Hindlimb muscle (tissue), 1 donor: Measurements from ENCODE around the gene GNAS-AS1. TPM values are rescaled to one million over a fixed set of nuclear protein-coding genes. Genes with fewer than 3 reads are reported as not detected.

Experiments
- DNase-seq: peaks from one replicate; pipeline ENCODE4 v3.0.0-alpha.2; 2013
- polyA plus RNA-seq: library from polyadenylated mRNA; unstranded; fragments of 120-200 nt; gene quantifications from one replicate; pipeline ENCODE4 v1.2.1, GENCODE V29; 2013; ENCODE audit not compliant: insufficient read length

GNAS-AS1 gene
- polyA plus RNA-seq, 1 donor, result 2.5 TPM

DNA sequence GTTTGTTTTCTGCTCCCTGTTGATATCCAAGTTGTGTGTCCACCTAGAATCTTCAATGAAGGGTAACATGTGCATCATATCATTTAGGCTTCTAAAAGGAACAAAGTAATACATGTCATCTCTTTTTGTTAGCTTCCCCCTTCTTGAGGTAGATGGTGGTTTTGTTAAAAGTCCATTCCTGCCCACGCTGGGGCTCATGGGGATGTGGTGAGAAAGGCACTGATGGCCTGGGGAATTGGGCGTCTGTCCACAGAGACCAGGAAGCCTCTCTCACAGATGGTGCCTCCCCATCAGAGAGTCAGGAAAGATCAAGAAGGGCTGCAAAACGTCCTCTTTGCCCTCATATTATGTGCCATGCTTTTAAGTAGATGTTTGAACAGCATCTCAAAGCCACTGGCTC is 34.3 kb upstream of the GNAS-AS1 start:
- no peak for DNase-seq

- no peak for DNase-seq
These were observed 32.6 kb upstream of the GNAS-AS1 start for GRCh38 chr20:58883241-58883691.

GRCh38 chr20:58882704-58883089 is 32.0 kb upstream of the GNAS-AS1 start:
- DNase-seq, result no peak

DNA sequence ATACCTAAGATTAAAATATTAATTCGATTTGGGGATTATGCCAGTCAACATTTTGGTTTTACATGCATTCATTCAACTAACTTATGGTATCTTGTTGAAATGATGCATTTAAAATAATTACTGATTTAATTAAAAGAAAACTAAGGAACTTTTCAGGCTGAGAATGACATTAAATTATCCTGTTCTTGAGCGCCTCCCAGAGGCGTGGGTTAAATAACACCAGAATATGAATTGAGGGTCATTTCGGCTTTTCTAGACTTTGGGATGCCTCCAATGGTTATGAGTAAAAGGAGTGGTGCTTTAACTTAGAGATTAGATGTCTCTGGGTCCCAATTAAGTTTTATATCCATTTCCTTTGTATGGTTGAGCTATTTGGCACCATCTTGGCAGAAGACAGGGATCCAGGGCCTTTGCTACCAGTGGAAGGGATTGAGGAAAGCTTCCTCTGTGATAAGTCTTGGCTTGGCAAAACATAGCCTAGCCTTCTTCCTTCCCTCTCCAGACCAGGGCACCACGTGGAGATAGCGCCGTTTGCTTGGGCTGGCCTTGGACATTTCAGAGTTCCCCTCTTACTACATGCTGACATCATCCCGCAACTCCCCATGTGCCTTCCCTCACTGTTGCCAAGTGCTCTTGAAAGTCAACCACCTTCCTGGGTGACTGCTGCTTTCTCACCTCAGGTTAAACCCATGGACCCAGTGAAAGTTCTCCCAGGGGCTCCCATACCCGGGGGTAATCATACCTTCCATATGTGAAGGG is 30.5 kb upstream of the GNAS-AS1 start:
- no peak for DNase-seq

GRCh38 chr20:58880441-58880840 is 29.7 kb upstream of the GNAS-AS1 start:
- DNase-seq, result no peak

GRCh38 chr20:58878399-58878798 is 27.7 kb upstream of the GNAS-AS1 start:
- DNase-seq, result no peak

DNA sequence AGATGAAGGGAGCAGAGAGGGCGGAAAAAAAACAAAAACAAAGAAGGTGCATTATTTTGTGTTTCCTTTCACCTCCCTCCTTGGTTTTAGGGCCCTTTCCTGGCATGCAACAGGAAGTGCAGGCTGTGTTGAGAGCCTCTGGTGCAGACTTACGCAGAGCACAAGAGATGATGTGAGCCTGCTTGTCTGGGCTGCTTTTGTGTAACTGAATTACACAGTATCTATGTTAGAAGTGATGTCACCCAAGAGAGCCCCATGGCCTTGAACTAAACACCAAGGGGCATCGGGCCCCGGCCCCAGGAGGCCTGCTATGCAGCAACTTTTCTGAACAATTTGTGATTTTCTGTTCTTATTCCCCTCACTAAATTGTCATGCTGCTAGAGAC is 27.3 kb upstream of the GNAS-AS1 start:
- no peak for DNase-seq

DNA sequence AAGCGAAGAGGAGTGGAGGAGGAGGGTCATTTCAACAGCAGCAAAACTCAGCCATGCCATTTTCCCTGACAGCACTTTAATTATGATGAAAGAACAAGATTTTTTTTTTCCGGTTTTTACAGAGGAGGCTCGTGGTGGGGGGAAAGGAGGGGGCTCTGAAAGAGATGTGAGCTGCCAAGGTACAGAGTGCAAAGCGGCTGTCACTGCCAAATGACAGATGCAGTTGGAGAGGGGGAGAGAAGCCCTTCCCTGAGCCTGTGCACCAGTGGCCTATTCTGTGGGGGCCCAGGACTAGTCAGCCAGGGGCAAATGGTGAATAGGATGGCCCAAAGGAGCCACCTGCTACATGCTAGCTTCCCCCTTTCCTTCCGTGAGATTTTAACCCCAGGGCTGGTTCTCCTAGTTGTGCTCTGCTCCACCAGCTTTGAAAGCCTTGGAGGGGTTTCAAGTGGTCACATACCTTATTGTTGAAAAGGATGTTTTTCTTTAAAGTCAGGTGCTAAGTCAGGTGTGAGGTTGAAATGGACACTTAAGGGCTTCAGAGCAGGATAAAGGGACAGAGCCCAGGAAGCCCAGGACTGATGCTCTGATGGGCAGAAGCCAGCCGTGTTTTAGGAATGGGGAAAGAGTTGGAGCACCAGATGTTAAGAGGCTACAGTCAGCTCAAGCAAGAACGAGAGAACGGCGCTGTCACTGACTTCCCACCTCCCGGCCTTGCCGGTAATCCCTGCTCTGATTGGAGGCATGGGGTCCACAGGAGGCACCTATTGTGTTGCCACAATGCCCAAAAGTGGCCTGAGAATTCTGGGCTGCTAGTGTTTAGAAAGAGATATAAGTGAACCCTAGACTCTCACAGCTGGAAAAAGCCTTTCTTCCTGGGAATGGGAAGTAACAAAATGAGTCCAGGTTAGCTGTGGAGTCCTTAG is 26.6 kb upstream of the GNAS-AS1 start:
- DNase-seq, result no peak

- no peak for DNase-seq
These were observed 25.7 kb upstream of the GNAS-AS1 start for GRCh38 chr20:58876437-58876836.

DNA sequence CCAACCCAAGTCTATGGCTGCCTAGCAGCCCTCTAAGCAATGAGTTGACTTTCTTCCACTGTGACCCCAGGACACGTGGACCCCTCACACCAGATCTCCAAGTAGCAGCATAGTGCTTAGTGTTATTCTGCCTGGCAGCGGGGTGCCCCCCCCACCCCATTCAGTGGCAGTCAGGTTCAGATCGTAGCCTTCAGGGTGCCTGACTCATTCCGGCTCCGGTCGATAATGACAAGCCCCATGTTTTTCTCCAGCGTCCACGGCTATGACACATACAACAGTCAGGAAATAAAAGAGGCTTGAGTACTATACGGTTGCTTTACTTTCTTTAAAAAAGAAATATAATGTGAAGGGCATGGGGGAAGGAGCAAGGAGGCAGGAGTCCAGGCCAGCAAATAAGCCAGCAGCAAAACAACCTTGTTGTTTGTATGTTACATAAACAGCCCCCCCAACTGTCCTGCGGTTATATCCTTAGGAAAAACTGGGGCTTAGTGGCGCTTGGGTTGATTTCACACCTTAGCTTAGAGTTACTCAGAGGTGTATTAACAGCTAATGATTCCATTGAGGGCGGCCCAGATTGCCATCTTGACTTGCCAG is 24.9 kb upstream of the GNAS-AS1 start:
- no peak for DNase-seq

GRCh38 chr20:58875111-58875510 is 24.4 kb upstream of the GNAS-AS1 start:
- no peak for DNase-seq

DNA sequence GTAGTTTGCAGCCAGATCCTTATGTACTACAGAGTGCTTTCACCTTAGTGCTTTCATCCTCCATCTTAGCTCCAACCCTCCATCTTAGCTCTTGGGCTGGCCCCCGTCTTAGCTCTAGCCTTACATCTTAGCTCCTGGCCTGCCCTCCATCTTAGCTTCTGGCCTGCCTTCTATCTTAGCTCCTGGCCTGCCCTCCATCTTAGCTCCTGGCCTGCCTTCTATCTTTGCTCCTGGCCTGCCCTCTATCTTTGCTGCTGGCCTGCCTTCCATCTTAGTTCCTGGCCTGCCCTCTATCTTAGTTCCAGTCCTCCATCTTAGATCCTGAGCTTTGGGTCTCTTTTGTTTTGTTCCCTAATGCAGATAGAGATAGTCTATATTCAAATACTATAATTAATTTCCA is 23.8 kb upstream of the GNAS-AS1 start:
- DNase-seq, result no peak

GRCh38 chr20:58871533-58872102 is 20.9 kb upstream of the GNAS-AS1 start:
- DNase-seq, result no peak

- no peak for DNase-seq
These were observed 19.8 kb upstream of the GNAS-AS1 start for GRCh38 chr20:58870293-58871014.

- no peak for DNase-seq
These were observed 19.0 kb upstream of the GNAS-AS1 start for GRCh38 chr20:58869662-58870227.

DNA sequence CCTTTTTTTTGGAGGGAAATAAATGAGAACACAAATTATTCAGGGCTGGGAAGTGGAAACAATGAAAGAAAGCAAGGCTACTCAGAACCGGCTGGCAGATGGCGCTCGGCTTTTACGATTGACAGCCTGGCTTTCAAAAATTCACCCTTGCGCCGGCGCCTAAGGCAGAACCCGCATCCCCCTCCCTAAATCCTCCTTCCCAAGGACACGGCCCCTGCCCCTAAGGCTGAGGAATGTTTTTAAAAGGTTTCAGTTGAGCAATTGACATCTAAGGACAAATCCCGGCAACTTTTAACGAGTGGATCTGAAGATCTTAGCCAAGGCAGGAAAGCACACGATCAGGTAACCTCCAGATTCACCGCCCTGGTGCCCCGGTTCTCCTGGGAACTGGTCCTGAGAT is 18.1 kb upstream of the GNAS-AS1 start:
- DNase-seq, result no peak

DNA sequence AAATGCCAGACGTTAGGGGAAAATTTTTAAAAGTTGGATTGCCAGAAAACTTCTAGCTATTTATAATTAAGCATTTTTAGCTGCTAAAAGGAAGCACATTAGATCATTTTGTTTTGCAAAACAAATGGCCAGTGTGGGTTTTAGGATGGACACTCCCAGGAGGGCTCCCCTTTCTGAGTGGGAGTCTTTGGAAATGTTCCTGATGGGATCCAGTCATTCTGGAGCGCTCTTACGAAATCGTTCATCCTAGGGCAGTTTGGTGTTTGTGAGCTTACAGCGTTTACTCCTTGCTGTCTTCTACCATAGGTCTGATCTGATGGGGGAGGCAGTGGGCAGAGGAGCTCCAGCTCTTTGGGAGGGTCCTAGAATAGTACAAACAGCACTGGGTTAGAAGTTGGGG is 16.5 kb upstream of the GNAS-AS1 start:
- no peak for DNase-seq

DNA sequence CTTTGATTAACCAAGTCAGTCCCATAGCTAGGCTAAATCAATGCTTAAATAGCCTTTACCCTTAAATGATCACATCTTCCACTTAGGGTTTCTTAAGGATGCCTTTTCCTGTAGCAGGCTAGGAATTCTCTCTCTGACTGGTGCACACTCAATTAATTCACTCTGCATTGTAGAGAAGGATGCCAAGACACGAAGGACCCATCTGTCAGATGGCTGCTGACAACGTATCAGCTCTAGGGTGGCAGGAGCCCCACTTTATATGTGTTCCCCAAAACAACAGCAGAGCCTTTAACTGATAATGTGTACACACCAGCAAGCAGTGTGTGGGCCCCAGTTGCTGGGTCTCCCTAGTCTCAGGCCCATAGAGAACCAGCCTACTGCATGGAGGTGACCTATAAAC is 15.1 kb upstream of the GNAS-AS1 start:
- no peak for DNase-seq

GRCh38 chr20:58864346-58864745 is 13.6 kb upstream of the GNAS-AS1 start:
- no peak for DNase-seq

- DNase-seq, result no peak
These were observed 12.5 kb upstream of the GNAS-AS1 start for GRCh38 chr20:58863044-58863790.
